Activated CD4-positive, alpha-beta T cell treated with anti-CD3 and anti-CD28 coated beads, Interleukin-2, amount 10 ng/mL, durations not matched to agents 7 days and 5 days (primary cell): ENCODE measurements around the gene FRY. TPM values are rescaled to one million over a fixed set of nuclear protein-coding genes. Genes with fewer than 3 reads are reported as not detected.
A peak's percentile ranks its signal among the peaks of the same experiment; 100 is the strongest.

ENCODE experiments used
- CTCF ChIA-PET: fragments of 350-600 bp; sonication (Branson Sonifier 250); formaldehyde crosslinking; loops from one replicate; lab custom pipeline; 2021; ENCODE audit warnings: antibody characterized with exemption; lab: Charles Lee
- POLR2A ChIA-PET: fragments of 350-600 bp; sonication (Branson Sonifier 250); formaldehyde crosslinking; loops from one replicate; lab custom pipeline; 2021; ENCODE audit warnings: antibody characterized with exemption; lab: Charles Lee
- DNase-seq: peaks from one replicate; pipeline ENCODE4 v3.0.0-alpha.2; 2020
- H3K27ac Mint-ChIP-seq: one replicate; pipeline ENCODE4 v1.8.0; 2021; ENCODE audit warnings: mild to moderate bottlenecking, moderate library complexity, mixed read lengths
- H3K27me3 Mint-ChIP-seq: one replicate; pipeline ENCODE4 v1.8.0; 2021; ENCODE audit warnings: mixed read lengths
- H3K36me3 Mint-ChIP-seq: one replicate; pipeline ENCODE4 v1.8.0; 2021; ENCODE audit warnings: low read depth, mixed read lengths
- H3K4me1 Mint-ChIP-seq: one replicate; pipeline ENCODE4 v1.8.0; 2021; ENCODE audit warnings: mixed read lengths
- H3K4me3 Mint-ChIP-seq: one replicate; pipeline ENCODE4 v1.8.0; 2021; ENCODE audit warnings: mild to moderate bottlenecking, moderate library complexity, mixed read lengths
- H3K9me3 Mint-ChIP-seq: one replicate; pipeline ENCODE4 v1.8.0; 2021; ENCODE audit warnings: mixed read lengths
- total RNA-seq, 2 experiments: library from RNA; stranded (reverse); gene quantifications; one replicate each; pipeline ENCODE4 v1.2.3, GENCODE V29; 2021

FRY gene
- total RNA-seq, 2 experiments from 2014 or later: 12.0 to 14.3 TPM

GRCh38 chr13:32036126-32036695 lies 4.6 kb downstream of the FRY start:
- Mint-ChIP-seq H3K36me3 (peaks cover 14% of the 10 kb centered on the region), H3K9me3 (no peaks in the 10 kb centered on the region), H3K27ac (peak overlapping the region; percentile 15), H3K4me1 (peaks cover 60% of the 10 kb centered on the region), H3K27me3 (no peaks in the 10 kb centered on the region), H3K4me3 (peak overlapping the region; percentile 53)
- POLR2A ChIA-PET: no interaction called here
- DNase-seq: no peak
- CTCF ChIA-PET: interaction anchor here (1.4 kb wide), 1 partner anchor 15 kb away, joined by 3 read pairs; no protein-coding TSS in a partner anchor

- peaks cover 14% of the 10 kb centered on the region for H3K36me3 Mint-ChIP-seq
- ChIA-PET CTCF (interaction anchor here (0.6 to 1.4 kb wide), 2 partner anchors 15 to 22 kb away, joined by 3 to 4 read pairs; no protein-coding TSS in a partner anchor), POLR2A (no interaction called here)
- peak overlapping the region; percentile 75 for H3K27ac Mint-ChIP-seq
- no peak for DNase-seq
- H3K4me3 Mint-ChIP-seq: peak overlapping the region; percentile 53
- H3K4me1 Mint-ChIP-seq: peaks cover 60% of the 10 kb centered on the region
- no peaks in the 10 kb centered on the region for H3K27me3 Mint-ChIP-seq
- H3K9me3 Mint-ChIP-seq: no peaks in the 10 kb centered on the region
Observed at GRCh38 chr13:32036757-32037156, 5.2 kb downstream of the FRY start.

GRCh38 chr13:32037471-32037870 lies 5.9 kb downstream of the FRY start:
- no peak overlapping the region for H3K4me3 Mint-ChIP-seq
- H3K36me3 Mint-ChIP-seq: peaks cover 14% of the 10 kb centered on the region
- H3K9me3 Mint-ChIP-seq: no peaks in the 10 kb centered on the region
- H3K27ac Mint-ChIP-seq: no peak overlapping the region
- H3K27me3 Mint-ChIP-seq: no peaks in the 10 kb centered on the region
- POLR2A ChIA-PET: no interaction called here
- peaks cover 62% of the 10 kb centered on the region for H3K4me1 Mint-ChIP-seq
- no peak for DNase-seq
- CTCF ChIA-PET: interaction anchor here (0.7 to 1.5 kb wide), 2 partner anchors 10 to 11 kb away, joined by 3 read pairs; no protein-coding TSS in a partner anchor

GRCh38 chr13:32038343-32038742 lies 6.8 kb downstream of the FRY start:
- Mint-ChIP-seq H3K4me3 (no peak overlapping the region), H3K4me1 (peaks cover 62% of the 10 kb centered on the region), H3K27me3 (no peaks in the 10 kb centered on the region), H3K9me3 (peaks cover 5% of the 10 kb centered on the region), H3K36me3 (peaks cover 20% of the 10 kb centered on the region), H3K27ac (no peak overlapping the region)
- ChIA-PET POLR2A (no interaction called here), CTCF (interaction anchor here (0.7 to 1.5 kb wide), 2 partner anchors 10 to 11 kb away, joined by 3 read pairs; no protein-coding TSS in a partner anchor)
- DNase-seq: no peak

- no peaks in the 10 kb centered on the region for H3K27me3 Mint-ChIP-seq
- no peak overlapping the region for H3K4me3 Mint-ChIP-seq
- CTCF ChIA-PET: interaction anchor here (1.5 kb wide), 1 partner anchor 12 kb away, joined by 3 read pairs; no protein-coding TSS in a partner anchor
- POLR2A ChIA-PET: no interaction called here
- DNase-seq: no peak
- peaks cover 20% of the 10 kb centered on the region for H3K36me3 Mint-ChIP-seq
- peaks cover 7% of the 10 kb centered on the region for H3K9me3 Mint-ChIP-seq
- peaks cover 59% of the 10 kb centered on the region for H3K4me1 Mint-ChIP-seq
- H3K27ac Mint-ChIP-seq: no peak overlapping the region
Observed at GRCh38 chr13:32039056-32039455, 7.5 kb downstream of the FRY start.

GRCh38 chr13:32039528-32039927 lies 8.0 kb downstream of the FRY start:
- peaks cover 20% of the 10 kb centered on the region for H3K36me3 Mint-ChIP-seq
- H3K9me3 Mint-ChIP-seq: peaks cover 9% of the 10 kb centered on the region
- no peak for DNase-seq
- ChIA-PET CTCF (interaction anchor here (2.6 kb wide), 1 partner anchor 8 kb away, joined by 8 read pairs; the partner anchor contains the start of gene FRY), POLR2A (no interaction called here)
- H3K27me3 Mint-ChIP-seq: no peaks in the 10 kb centered on the region
- H3K27ac Mint-ChIP-seq: no peak overlapping the region
- peaks cover 59% of the 10 kb centered on the region for H3K4me1 Mint-ChIP-seq
- no peak overlapping the region for H3K4me3 Mint-ChIP-seq

- Mint-ChIP-seq H3K4me3 (no peak overlapping the region), H3K27me3 (no peaks in the 10 kb centered on the region), H3K27ac (no peak overlapping the region), H3K36me3 (peaks cover 20% of the 10 kb centered on the region), H3K9me3 (peaks cover 11% of the 10 kb centered on the region), H3K4me1 (peaks cover 58% of the 10 kb centered on the region)
- ChIA-PET POLR2A (no interaction called here), CTCF (interaction anchor here (2.6 kb wide), 1 partner anchor 9 kb away, joined by 8 read pairs; the partner anchor contains the start of gene FRY)
- DNase-seq: no peak
Observed at GRCh38 chr13:32040052-32040642, 8.6 kb downstream of the FRY start.

DNA sequence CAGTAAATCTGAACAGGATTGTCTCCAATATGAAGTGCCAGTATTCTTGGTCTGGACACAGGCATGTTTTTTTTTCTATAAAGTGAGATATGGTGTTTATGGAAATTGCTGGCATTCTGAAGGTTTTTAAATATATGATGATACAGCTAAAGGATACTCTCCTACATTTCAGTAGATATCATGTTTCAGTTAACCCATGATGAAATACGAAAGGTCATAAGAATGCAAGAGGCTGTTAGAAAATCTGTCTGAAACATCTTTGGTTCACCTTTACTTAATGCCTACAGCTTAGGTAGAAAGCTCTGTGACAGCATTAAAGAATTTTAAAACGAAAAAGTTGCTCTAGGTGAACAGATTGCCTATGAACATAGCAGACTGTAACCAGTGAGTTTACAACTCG lies 9.1 kb downstream of the FRY start:
- ChIA-PET CTCF (interaction anchor here (2.6 kb wide), 1 partner anchor 10 kb away, joined by 8 read pairs; the partner anchor contains the start of gene FRY), POLR2A (no interaction called here)
- peaks cover 25% of the 10 kb centered on the region for H3K36me3 Mint-ChIP-seq
- no peak for DNase-seq
- no peak overlapping the region for H3K27ac Mint-ChIP-seq
- H3K4me1 Mint-ChIP-seq: peaks cover 60% of the 10 kb centered on the region
- H3K4me3 Mint-ChIP-seq: no peak overlapping the region
- peaks cover 11% of the 10 kb centered on the region for H3K9me3 Mint-ChIP-seq
- H3K27me3 Mint-ChIP-seq: no peaks in the 10 kb centered on the region

DNA sequence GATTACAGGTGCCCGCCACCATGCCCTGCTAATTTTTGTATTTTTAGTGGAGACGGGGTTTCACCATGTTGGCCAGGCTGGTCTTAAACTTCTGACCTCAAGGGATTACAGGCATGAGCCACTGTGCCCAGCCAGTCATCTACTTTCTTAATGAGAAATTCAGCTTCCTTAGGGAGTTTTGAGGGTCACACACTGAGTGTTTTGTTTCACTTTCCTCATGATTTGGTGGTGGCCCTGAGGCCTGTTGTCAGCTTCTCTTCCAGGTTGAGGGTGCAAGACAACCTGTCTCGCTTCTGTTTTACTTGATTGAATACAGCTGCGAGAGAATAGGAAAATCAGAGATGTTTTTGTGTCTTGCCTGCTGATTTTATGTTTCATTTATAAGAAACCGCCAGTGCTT lies 9.9 kb downstream of the FRY start:
- Mint-ChIP-seq H3K4me1 (peaks cover 60% of the 10 kb centered on the region), H3K4me3 (no peak overlapping the region), H3K36me3 (peaks cover 29% of the 10 kb centered on the region), H3K27ac (no peak overlapping the region), H3K9me3 (peaks cover 11% of the 10 kb centered on the region), H3K27me3 (no peaks in the 10 kb centered on the region)
- POLR2A ChIA-PET: no interaction called here
- CTCF ChIA-PET: interaction anchor here (0.6 to 2.6 kb wide), 4 partner anchors 10 to 103 kb away, joined by 3 to 8 read pairs (median 4); partner anchors contain the start of gene FRY
- DNase-seq: no peak

- no peak overlapping the region for H3K27ac Mint-ChIP-seq
- CTCF ChIA-PET: interaction anchor here (1.5 kb wide), 1 partner anchor 9 kb away, joined by 4 read pairs; no protein-coding TSS in a partner anchor
Observed at GRCh38 chr13:32042551-32042950, 11.0 kb downstream of the FRY start.

DNA sequence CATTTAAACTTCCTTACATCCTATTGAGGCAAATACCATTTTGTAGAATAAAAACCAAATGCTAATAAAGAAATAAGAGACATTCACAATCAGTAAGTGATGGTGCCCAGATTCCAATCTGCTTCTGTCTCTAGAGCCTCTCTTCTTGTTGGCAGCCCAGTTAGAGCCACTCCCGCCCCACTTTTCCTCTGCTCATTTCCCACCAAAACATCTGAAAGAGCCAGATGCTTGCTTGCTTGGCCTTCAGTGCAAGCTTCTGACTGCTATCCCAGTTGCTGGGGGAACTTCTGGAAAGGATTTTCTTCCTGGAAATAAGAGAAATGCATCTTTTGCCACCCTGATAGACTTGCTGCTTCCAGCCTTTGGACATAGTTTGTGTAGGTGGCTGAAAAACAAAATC lies 12.9 kb downstream of the FRY start:
- CTCF ChIA-PET: interaction anchor here (1.3 kb wide), 1 partner anchor 9 kb away, joined by 3 read pairs; no protein-coding TSS in a partner anchor
- Mint-ChIP-seq H3K4me3 (no peak overlapping the region), H3K4me1 (peaks cover 56% of the 10 kb centered on the region), H3K36me3 (peaks cover 28% of the 10 kb centered on the region), H3K27ac (no peak overlapping the region), H3K9me3 (peaks cover 11% of the 10 kb centered on the region), H3K27me3 (no peaks in the 10 kb centered on the region)
- POLR2A ChIA-PET: no interaction called here
- DNase-seq: no peak

More at GRCh38 chr13:32042551-32042950, 11.0 kb downstream of the FRY start:
- Mint-ChIP-seq H3K27me3 (no peaks in the 10 kb centered on the region), H3K4me1 (peaks cover 55% of the 10 kb centered on the region), H3K9me3 (peaks cover 11% of the 10 kb centered on the region), H3K4me3 (no peak overlapping the region), H3K36me3 (peaks cover 31% of the 10 kb centered on the region)
- POLR2A ChIA-PET: no interaction called here
- DNase-seq: no peak

- CTCF ChIA-PET: no interaction called here
- no peak overlapping the region for H3K27ac Mint-ChIP-seq
Observed at GRCh38 chr13:32045537-32045936, 14.0 kb downstream of the FRY start.

More at GRCh38 chr13:32045537-32045936, 14.0 kb downstream of the FRY start:
- POLR2A ChIA-PET: no interaction called here
- Mint-ChIP-seq H3K4me3 (no peak overlapping the region), H3K27me3 (no peaks in the 10 kb centered on the region), H3K36me3 (peaks cover 24% of the 10 kb centered on the region), H3K9me3 (peaks cover 11% of the 10 kb centered on the region), H3K4me1 (peaks cover 56% of the 10 kb centered on the region)
- no peak for DNase-seq
